Vagina (tissue), 2 donors: ENCODE measurements around the gene ARHGAP18. TPM values are rescaled to one million over a fixed set of nuclear protein-coding genes. Genes with fewer than 3 reads are reported as not detected.

ENCODE experiments used
- DNase-seq, 2 donors: peaks; one replicate each; pipeline ENCODE4 v3.0.0-alpha.2; 2017; ENCODE audit errors: extremely low spot score in 2 of 2
- H3K27ac ChIP-seq: fragments of 200-600 bp; sonication (generic); one replicate; pipeline ENCODE4 v1.5.1; 2019
- H3K27me3 ChIP-seq: fragments of 200-600 bp; sonication (generic); one replicate; pipeline ENCODE4 v1.5.1; 2019
- H3K36me3 ChIP-seq, 2 donors: fragments of 200-600 bp; sonication (generic); one replicate each; pipeline ENCODE4 v1.5.1; 2017 to 2019
- H3K4me1 ChIP-seq: fragments of 200-600 bp; sonication (generic); one replicate; pipeline ENCODE4 v1.5.1; 2019
- H3K4me3 ChIP-seq, 2 donors: fragments of 200-600 bp; sonication (generic); 1 replicate in 1 of 2; 2 replicates in 1 of 2; pipeline ENCODE4 v1.5.1; 2016 to 2019
- H3K9me3 ChIP-seq: fragments of 200-600 bp; sonication (generic); one replicate; pipeline ENCODE4 v1.5.1; 2019
- POLR2A ChIP-seq, 2 donors: fragments of 450-650 bp; IDR thresholded peaks; one replicate each; pipeline ENCODE4 v1.6.1; 2017; ENCODE audit warnings: antibody characterized with exemption in 2 of 2, mild to moderate bottlenecking in 2 of 2, moderate library complexity in 2 of 2
- POLR2AphosphoS5 ChIP-seq, 2 donors: sonication (generic); formaldehyde crosslinking; IDR thresholded peaks; one replicate each; pipeline ENCODE4 v1.9.0; 2017; ENCODE audit warnings: antibody characterized with exemption in 2 of 2, mild to moderate bottlenecking in 2 of 2, low read depth in 1 of 2; ENCODE audit not compliant: insufficient read depth in 1 of 2
- intact Hi-C: fragments of 100-400 bp; cut with DNase I; formaldehyde crosslinking; loops from one replicate; pipeline ENCODE4 v1.15.1; 2023
- total RNA-seq: library from RNA; depleted of rRNA; stranded (reverse); fragments of >200 nt; gene quantifications from one replicate; pipeline ENCODE4 v1.2.3, GENCODE V29; 2016
- TF ChIP-seq, protein P1 (sequence below), 3 experiments: fragments of 450-650 bp in 2 of 3; fragments of 200-600 bp in 1 of 3; sonication (generic) in 1 of 3; IDR thresholded peaks; one replicate each; pipeline ENCODE4 v1.5.1; 2017 to 2019; ENCODE audit warnings: antibody characterized with exemption in 3 of 3, mild to moderate bottlenecking in 2 of 3, moderate library complexity in 2 of 3

The ARHGAP18 gene
- total RNA-seq, 1 donor from 2014 or later = 7.6 TPM

DNA sequence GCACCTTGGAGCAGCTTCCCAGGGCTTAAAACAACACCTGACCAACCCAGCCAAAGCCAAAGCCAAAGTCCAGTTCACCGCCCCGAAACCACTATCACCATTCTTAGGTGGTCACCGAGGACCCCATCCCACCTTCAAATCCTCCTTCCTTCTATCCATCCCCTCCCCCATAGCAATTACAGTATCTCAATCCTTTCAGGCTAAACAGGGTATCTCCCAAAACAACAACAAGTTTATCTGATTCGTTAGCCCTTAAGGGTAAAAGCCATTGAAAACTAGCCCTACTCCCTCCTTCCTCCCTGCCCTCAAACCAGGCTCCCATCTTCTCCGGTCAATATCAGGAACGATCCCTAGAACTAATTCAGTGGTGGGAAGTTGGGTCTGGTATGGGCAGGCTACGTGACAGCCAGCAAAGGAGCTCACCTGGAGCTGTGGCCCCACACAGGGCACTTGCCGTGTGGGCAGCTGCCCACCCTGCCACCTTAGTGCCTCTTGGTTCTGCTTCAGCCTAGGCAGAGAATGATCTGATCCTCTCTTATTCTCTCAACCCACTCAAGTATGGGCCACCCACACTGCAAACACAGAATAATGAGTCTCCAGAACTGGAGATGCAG lies 2.0 kb downstream of the ARHGAP18 start:
- Histone ChIP-seq H3K4me1 (peaks cover 28% of the 10 kb centered on the region), H3K4me3 (peak overlapping the region; percentile 4 to 65), H3K9me3 (no peaks in the 10 kb centered on the region), H3K36me3 (no peaks in the 10 kb centered on the region), H3K27me3 (no peaks in the 10 kb centered on the region), H3K27ac (peak overlapping the region; percentile 37)
- TF ChIP-seq POLR2A (IDR thresholded peaks at IDR 0.05) = no peak
- TF ChIP-seq, protein P1, sequence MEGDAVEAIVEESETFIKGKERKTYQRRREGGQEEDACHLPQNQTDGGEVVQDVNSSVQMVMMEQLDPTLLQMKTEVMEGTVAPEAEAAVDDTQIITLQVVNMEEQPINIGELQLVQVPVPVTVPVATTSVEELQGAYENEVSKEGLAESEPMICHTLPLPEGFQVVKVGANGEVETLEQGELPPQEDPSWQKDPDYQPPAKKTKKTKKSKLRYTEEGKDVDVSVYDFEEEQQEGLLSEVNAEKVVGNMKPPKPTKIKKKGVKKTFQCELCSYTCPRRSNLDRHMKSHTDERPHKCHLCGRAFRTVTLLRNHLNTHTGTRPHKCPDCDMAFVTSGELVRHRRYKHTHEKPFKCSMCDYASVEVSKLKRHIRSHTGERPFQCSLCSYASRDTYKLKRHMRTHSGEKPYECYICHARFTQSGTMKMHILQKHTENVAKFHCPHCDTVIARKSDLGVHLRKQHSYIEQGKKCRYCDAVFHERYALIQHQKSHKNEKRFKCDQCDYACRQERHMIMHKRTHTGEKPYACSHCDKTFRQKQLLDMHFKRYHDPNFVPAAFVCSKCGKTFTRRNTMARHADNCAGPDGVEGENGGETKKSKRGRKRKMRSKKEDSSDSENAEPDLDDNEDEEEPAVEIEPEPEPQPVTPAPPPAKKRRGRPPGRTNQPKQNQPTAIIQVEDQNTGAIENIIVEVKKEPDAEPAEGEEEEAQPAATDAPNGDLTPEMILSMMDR (IDR thresholded peaks at IDR 0.05) = no peak
- TF ChIP-seq POLR2AphosphoS5 (IDR thresholded peaks at IDR 0.05; ENCODE audit: insufficient read depth in 1 of 2, low read depth in 1 of 2) = no peak
- DNase-seq = no peak
- intact Hi-C loops = no loop called here

DNA sequence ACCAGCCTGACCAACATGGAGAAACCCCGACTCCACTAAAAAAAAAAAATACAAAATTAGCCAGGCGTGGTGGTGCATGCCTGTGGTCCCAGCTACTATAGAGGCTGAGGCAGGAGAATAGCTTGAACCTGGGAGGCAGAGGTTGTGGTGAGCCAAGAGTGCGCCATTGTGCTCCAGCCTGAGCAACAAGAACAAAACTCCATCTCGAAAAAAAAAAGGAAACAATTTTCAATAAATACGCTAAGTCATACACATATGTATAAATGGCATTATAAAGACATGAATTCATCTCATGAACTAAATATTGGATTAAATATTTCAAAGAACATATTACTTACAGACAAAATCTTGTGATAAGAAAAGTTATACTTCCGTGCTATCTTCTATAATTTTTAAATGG lies 2.9 kb downstream of the ARHGAP18 start:
- intact Hi-C loops = no loop called here
- Histone ChIP-seq H3K27me3 (no peaks in the 10 kb centered on the region), H3K4me3 (no peak overlapping the region)

DNA sequence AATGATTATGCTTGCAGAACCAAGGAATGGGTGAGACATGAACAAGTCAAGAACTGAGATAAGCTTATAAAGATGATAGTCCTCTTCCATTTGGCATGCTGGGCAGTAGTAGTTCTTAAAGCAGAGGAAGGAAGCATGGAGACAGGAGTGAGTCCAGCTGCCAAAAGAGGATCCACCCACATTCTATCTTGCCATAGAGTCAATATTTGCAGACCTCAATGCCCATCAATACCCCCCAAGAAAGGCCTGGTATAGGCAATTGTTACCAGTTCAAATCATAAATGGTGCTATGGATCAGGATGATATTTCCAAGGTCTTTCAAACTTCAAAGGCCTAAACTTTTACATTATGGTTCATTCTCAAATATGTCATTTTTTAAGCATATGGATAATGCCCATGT lies 4.8 kb downstream of the ARHGAP18 start:
- H3K27me3 ChIP-seq = no peaks in the 10 kb centered on the region
- TF ChIP-seq, protein P1 (IDR thresholded peaks at IDR 0.05) = no peak
- TF ChIP-seq POLR2A (IDR thresholded peaks at IDR 0.05) = no peak
- TF ChIP-seq POLR2AphosphoS5 (IDR thresholded peaks at IDR 0.05; ENCODE audit: insufficient read depth in 1 of 2, low read depth in 1 of 2) = no peak
- H3K4me3 ChIP-seq = no peak overlapping the region
- H3K27ac ChIP-seq = no peak overlapping the region
- H3K9me3 ChIP-seq = no peaks in the 10 kb centered on the region
- intact Hi-C loops = no loop called here
- H3K4me1 ChIP-seq = peaks cover 21% of the 10 kb centered on the region
- DNase-seq = no peak
- H3K36me3 ChIP-seq = no peaks in the 10 kb centered on the region

More for the DNA sequence above, 2.9 kb downstream of the ARHGAP18 start:
- H3K4me1 ChIP-seq = peaks cover 28% of the 10 kb centered on the region
- no peaks in the 10 kb centered on the region for H3K9me3 ChIP-seq
- no peaks in the 10 kb centered on the region for H3K36me3 ChIP-seq
- DNase-seq = no peak
- TF ChIP-seq POLR2AphosphoS5 (IDR thresholded peaks at IDR 0.05; ENCODE audit: insufficient read depth in 1 of 2, low read depth in 1 of 2) (no peak), POLR2A (IDR thresholded peaks at IDR 0.05) (no peak)
- TF ChIP-seq, protein P1 (IDR thresholded peaks at IDR 0.05) = no peak
- no peak overlapping the region for H3K27ac ChIP-seq

DNA sequence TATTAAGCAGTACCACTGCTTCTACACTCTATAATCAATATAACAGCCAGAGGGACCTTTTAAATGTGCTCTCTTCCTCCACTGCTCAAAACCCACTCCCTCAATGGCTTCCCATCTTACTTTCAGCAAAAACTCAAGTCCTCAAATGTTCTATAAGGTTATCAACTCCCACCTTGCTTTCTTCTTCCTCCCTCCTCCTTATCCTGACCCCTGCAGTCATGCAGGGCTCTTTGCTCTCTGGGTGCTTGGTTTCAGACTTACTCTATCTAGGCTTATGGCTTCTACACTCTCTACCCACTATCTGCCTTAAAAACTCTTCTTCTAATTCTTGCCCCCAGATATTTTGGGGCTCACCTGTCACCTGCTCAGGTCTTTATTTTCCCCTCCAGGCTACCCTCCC lies 5.3 kb downstream of the ARHGAP18 start:
- TF ChIP-seq, protein P1 (IDR thresholded peaks at IDR 0.05) = no peak
- intact Hi-C loops = no loop called here

DNA sequence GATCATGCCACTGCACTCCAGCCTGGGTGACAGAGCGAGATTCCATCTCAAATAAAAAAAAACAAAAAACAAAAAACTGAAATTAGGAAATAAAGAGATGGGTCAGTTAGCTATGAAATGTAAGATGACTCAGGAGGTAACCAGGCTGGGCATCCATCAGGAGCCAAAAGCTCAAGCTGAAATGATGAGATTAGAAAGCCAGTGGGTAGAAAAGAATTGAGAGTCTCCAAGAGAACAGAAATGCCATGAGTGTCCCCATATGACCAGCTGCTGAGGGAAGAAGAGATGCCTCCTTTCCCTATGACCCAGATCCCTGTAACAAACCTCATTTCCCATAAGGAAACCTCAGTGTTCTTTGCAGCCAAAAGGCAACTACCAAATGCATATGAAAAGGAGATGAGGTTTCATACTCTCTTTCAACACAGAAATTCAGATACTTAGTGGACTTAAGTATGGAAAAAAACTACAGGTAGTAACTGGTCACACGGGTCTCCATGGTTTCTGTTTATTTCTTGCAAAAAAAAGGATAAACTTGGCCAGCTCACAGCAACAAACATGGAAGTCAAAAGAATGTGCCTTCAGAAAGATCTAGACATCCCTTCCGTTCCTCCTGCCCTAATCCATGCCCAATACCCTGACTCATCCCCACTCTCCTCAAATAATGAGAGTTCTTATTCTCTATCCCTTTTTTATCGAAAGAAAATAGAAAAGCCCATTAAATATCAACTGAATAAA lies 8.1 kb downstream of the ARHGAP18 start:
- H3K27ac ChIP-seq = no peak overlapping the region
- H3K27me3 ChIP-seq = no peaks in the 10 kb centered on the region
- intact Hi-C loops = no loop called here
- H3K9me3 ChIP-seq = no peaks in the 10 kb centered on the region
- H3K36me3 ChIP-seq = no peaks in the 10 kb centered on the region
- H3K4me1 ChIP-seq = no peaks in the 10 kb centered on the region
- DNase-seq = no peak
- TF ChIP-seq, protein P1 (IDR thresholded peaks at IDR 0.05) = no peak
- TF ChIP-seq POLR2AphosphoS5 (IDR thresholded peaks at IDR 0.05; ENCODE audit: insufficient read depth in 1 of 2, low read depth in 1 of 2) (no peak), POLR2A (IDR thresholded peaks at IDR 0.05) (no peak)
- no peak overlapping the region for H3K4me3 ChIP-seq

More for the DNA sequence above, 5.3 kb downstream of the ARHGAP18 start:
- no peak for DNase-seq
- H3K9me3 ChIP-seq = no peaks in the 10 kb centered on the region
- no peaks in the 10 kb centered on the region for H3K27me3 ChIP-seq
- H3K36me3 ChIP-seq = no peaks in the 10 kb centered on the region
- no peak overlapping the region for H3K27ac ChIP-seq
- H3K4me1 ChIP-seq = peaks cover 20% of the 10 kb centered on the region
- no peak overlapping the region for H3K4me3 ChIP-seq
